HCT116 (cell line): ENCODE results near the gene TRIOBP. TPM values are rescaled to one million over a fixed set of nuclear protein-coding genes. Genes with fewer than 3 reads are reported as not detected.

Experiments
- ATAC-seq: fragments of 200-7000 bp; cut with Tn5 transposase; 2 replicates; pipeline ENCODE4 v1.9.1; 2020; ENCODE audit warnings: mild to moderate bottlenecking, moderate library complexity
- BruUV-seq: library from RNA; stranded (reverse); fragments of 400-500 nt; replicated peaks from 2 replicates; lab custom pipeline; 2021; lab: Mats Ljungman, UMichigan
- CTCF ChIA-PET: fragments of 300-600 bp; sonication (Branson Sonifier 250); formaldehyde crosslinking; loops from one replicate; lab custom pipeline; 2021; ENCODE audit warnings: antibody characterized with exemption; lab: Charles Lee
- POLR2A ChIA-PET: fragments of 300-600, 350-600 bp; sonication (Branson Sonifier 250); formaldehyde crosslinking; loops from one replicate; lab custom pipeline; 2021; ENCODE audit warnings: antibody characterized with exemption; lab: Charles Lee
- RAD21 ChIA-PET, 2 experiments: fragments of 300-600 bp; sonication (Branson Sonifier 250); formaldehyde crosslinking; loops; one replicate each; lab custom pipeline; 2023; ENCODE audit warnings: low total read pairs in 2 of 2; ENCODE audit not compliant: uncharacterized antibody in 2 of 2, unreplicated experiment in 2 of 2, low non-redundant PET in 1 of 2; lab: Charles Lee
- DNase-seq: peaks from one replicate; pipeline ENCODE4 v3.0.0-alpha.2; 2010; ENCODE audit warnings: low read depth, low spot score
- H2AFZ ChIP-seq: fragments of 200-600 bp; shearing (Covaris generic), sonication (generic); 2 replicates; pipeline ENCODE4 v1.6.1; 2017; ENCODE audit warnings: low read depth, mixed run types, mixed read lengths, antibody characterized with exemption, low read length; ENCODE audit not compliant: poor library complexity, severe bottlenecking
- H3K27ac ChIP-seq: 2 replicates; pipeline ENCODE4 v1.5.1; 2012; ENCODE audit warnings: low read depth, low read length
- H3K27me3 ChIP-seq: fragments of 200-600 bp; sonication (generic); 2 replicates; pipeline ENCODE4 v1.6.1; 2016; ENCODE audit warnings: mixed run types, low read length, mixed read lengths; ENCODE audit not compliant: insufficient read depth
- H3K36me3 ChIP-seq, 2 experiments: fragments of 200-500 bp in 1 of 2; fragments of 200-600 bp in 1 of 2; sonication (Bioruptor generic) in 1 of 2; sonication (generic) in 1 of 2; 2 replicates each; pipeline versions ENCODE4 v1.5.1 to v1.6.1; 2014 to 2016; ENCODE audit warnings: low read length in 2 of 2, inconsistent platforms in 1 of 2, mixed read lengths in 1 of 2, mixed run types in 1 of 2; ENCODE audit not compliant: insufficient read depth in 2 of 2, control insufficient read depth in 1 of 2
- H3K4me1 ChIP-seq, 2 experiments: fragments of 200-600 bp in 1 of 2; sonication (generic) in 1 of 2; 2 replicates each; pipeline versions ENCODE4 v1.5.1 to v1.6.1; 2012 to 2017; ENCODE audit warnings: low read length in 2 of 2, inconsistent platforms in 1 of 2, mild to moderate bottlenecking in 1 of 2, mixed read lengths in 1 of 2, mixed run types in 1 of 2, moderate library complexity in 1 of 2; ENCODE audit not compliant: insufficient read depth in 2 of 2, control insufficient read depth in 1 of 2
- H3K4me2 ChIP-seq: fragments of 200-600 bp; sonication (generic); 2 replicates; pipeline ENCODE4 v1.6.1; 2017; ENCODE audit warnings: mixed run types, low read length, mixed read lengths
- H3K4me3 ChIP-seq, 2 experiments: fragments of 200-600 bp in 1 of 2; sonication (generic) in 1 of 2; replicated peaks in 1 of 2; 2 replicates each; pipeline ENCODE4 v1.5.1; 2011 to 2016; ENCODE audit warnings: low read length in 2 of 2, control low read depth in 1 of 2, low read depth in 1 of 2, mild to moderate bottlenecking in 1 of 2, mixed read lengths in 1 of 2, mixed run types in 1 of 2
- H3K79me2 ChIP-seq: fragments of 200-600 bp; sonication (generic); 2 replicates; pipeline ENCODE4 v1.6.1; 2017; ENCODE audit warnings: mild to moderate bottlenecking, mixed run types, low read length, moderate library complexity, mixed read lengths; ENCODE audit not compliant: insufficient read depth
- H3K9ac ChIP-seq: fragments of 200-600 bp; sonication (generic); 2 replicates; pipeline ENCODE4 v1.6.1; 2016; ENCODE audit warnings: low read length, mixed read lengths
- H3K9me2 ChIP-seq: fragments of 200-600 bp; sonication (generic), shearing (Covaris generic); 2 replicates; pipeline ENCODE4 v1.6.1; 2017; ENCODE audit warnings: mixed run types, mild to moderate bottlenecking, moderate library complexity; ENCODE audit not compliant: insufficient read depth
- H3K9me3 ChIP-seq, 2 experiments: fragments of 200-500 bp in 1 of 2; fragments of 200-600 bp in 1 of 2; sonication (Bioruptor generic) in 1 of 2; sonication (generic) in 1 of 2; 2 replicates each; pipeline ENCODE4 v1.6.1; 2014 to 2017; ENCODE audit warnings: low read length in 2 of 2, mixed read lengths in 2 of 2, inconsistent platforms in 1 of 2, low read depth in 1 of 2, mild to moderate bottlenecking in 1 of 2, mixed run types in 1 of 2, moderate library complexity in 1 of 2; ENCODE audit not compliant: control insufficient read depth in 1 of 2, insufficient read depth in 1 of 2
- H4K20me1 ChIP-seq: fragments of 200-600 bp; sonication (generic), shearing (Covaris generic); 2 replicates; pipeline ENCODE4 v1.6.1; 2017; ENCODE audit warnings: mixed run types, mild to moderate bottlenecking, moderate library complexity; ENCODE audit not compliant: insufficient read depth
- ATF3 ChIP-seq: IDR thresholded peaks from 2 replicates; pipeline ENCODE4 v1.6.1; 2012
- CEBPB ChIP-seq: IDR thresholded peaks from 2 replicates; pipeline ENCODE4 v1.6.1; 2012; ENCODE audit warnings: low read depth
- CTCF ChIP-seq, 3 experiments: fragments of 200-600 bp in 1 of 3; sonication (generic) in 1 of 3; IDR thresholded peaks in 2 of 3; conservative IDR thresholded peaks in 1 of 3; 2 replicates each; pipeline ENCODE4 v1.5.1; 2012 to 2017; ENCODE audit warnings: low read depth in 2 of 3, low read length in 2 of 3, antibody characterized with exemption in 1 of 3, borderline replicate concordance in 1 of 3, control low read depth in 1 of 3, mild to moderate bottlenecking in 1 of 3, mixed read lengths in 1 of 3, mixed run types in 1 of 3, moderate library complexity in 1 of 3; ENCODE audit not compliant: insufficient read depth in 1 of 3
- EGR1 ChIP-seq: IDR thresholded peaks from 2 replicates; pipeline ENCODE4 v1.6.1; 2012; ENCODE audit warnings: low read depth
- ELF1 ChIP-seq: IDR thresholded peaks from 2 replicates; pipeline ENCODE4 v1.6.1; 2012; ENCODE audit warnings: low read depth, borderline replicate concordance
- EZH2phosphoT487 ChIP-seq: fragments of 200-600 bp; IDR thresholded peaks from 2 replicates; pipeline ENCODE4 v1.6.1; 2018; ENCODE audit warnings: antibody characterized with exemption, borderline replicate concordance
- FOSL1 ChIP-seq: IDR thresholded peaks from 2 replicates; pipeline ENCODE4 v1.6.1; 2012; ENCODE audit warnings: low read depth
- JUND ChIP-seq: IDR thresholded peaks from 2 replicates; pipeline ENCODE4 v1.6.1; 2012
- POLR2A ChIP-seq: IDR thresholded peaks from 2 replicates; pipeline ENCODE4 v1.7.0; 2011; ENCODE audit warnings: borderline replicate concordance; ENCODE audit not compliant: insufficient read depth, insufficient read length; ENCODE audit errors: extremely low read depth
- POLR2AphosphoS5 ChIP-seq: IDR thresholded peaks from 2 replicates; pipeline ENCODE4 v1.6.1; 2011; ENCODE audit warnings: mild to moderate bottlenecking, low read depth, low read length, moderate library complexity
- RAD21 ChIP-seq: IDR thresholded peaks from 2 replicates; pipeline ENCODE4 v1.6.1; 2012; ENCODE audit warnings: low read depth, mild to moderate bottlenecking
- REST ChIP-seq: IDR thresholded peaks from 2 replicates; pipeline ENCODE4 v1.6.1; 2012; ENCODE audit warnings: low read depth
- SIN3A ChIP-seq: IDR thresholded peaks from 2 replicates; pipeline ENCODE4 v1.6.1; 2012; ENCODE audit warnings: low read depth
- SP1 ChIP-seq: IDR thresholded peaks from 2 replicates; pipeline ENCODE4 v1.6.1; 2012; ENCODE audit warnings: low read depth
- SRF ChIP-seq: IDR thresholded peaks from 2 replicates; pipeline ENCODE4 v1.6.1; 2012; ENCODE audit warnings: low read depth
- TCF7L2 ChIP-seq: IDR thresholded peaks from 2 replicates; pipeline ENCODE4 v1.7.0; 2011; ENCODE audit warnings: borderline replicate concordance, inconsistent platforms; ENCODE audit not compliant: insufficient read depth, insufficient read length; ENCODE audit errors: extremely low read depth
- YY1 ChIP-seq: IDR thresholded peaks from 2 replicates; pipeline ENCODE4 v1.6.1; 2011; ENCODE audit warnings: low read length, low read depth, moderate library complexity, mild to moderate bottlenecking; ENCODE audit not compliant: insufficient replicate concordance; ENCODE audit errors: extremely low read depth
- ZFX ChIP-seq: fragments of 450-650 bp; IDR thresholded peaks from 2 replicates; pipeline ENCODE4 v1.6.1; 2017
- ZNF274 ChIP-seq: fragments of 200-500 bp; sonication (Bioruptor generic); IDR thresholded peaks from 2 replicates; pipeline ENCODE4 v1.6.1; 2014; ENCODE audit warnings: mild to moderate bottlenecking, low read depth, low read length, inconsistent platforms
- intact Hi-C: fragments of 100-400 bp; cut with micrococcal nuclease; formaldehyde crosslinking; loops from 2 replicates; pipeline ENCODE4 v1.10.0; 2022
- total RNA-seq: library from RNA; stranded (reverse); gene quantifications from one replicate; pipeline ENCODE4 v1.2.1, GENCODE V29; 2021; ENCODE audit not compliant: unreplicated experiment

Gene TRIOBP
- total RNA-seq, 1 experiment from 2014 or later, result 244 TPM

GRCh38 chr22:37703906-37704305, 7.1 kb downstream of the TRIOBP start:
- H3K9ac ChIP-seq, result no peak overlapping the region
- intact Hi-C loops, result no loop called here

More at GRCh38 chr22:37703906-37704305, 7.1 kb downstream of the TRIOBP start:
- H3K36me3 ChIP-seq, result no peaks in the 10 kb centered on the region
- no peaks in the 10 kb centered on the region for H3K9me2 ChIP-seq
- H2AFZ ChIP-seq, result no peak overlapping the region
- H3K4me3 ChIP-seq, result no peak overlapping the region
- ChIA-PET POLR2A (no interaction called here), CTCF (no interaction called here), RAD21 (no interaction called here)
- TF ChIP-seq ATF3, result no peak
- TF ChIP-seq ZNF274, result no peak
- no peak for TF ChIP-seq SP1
- TF ChIP-seq CEBPB, result no peak
- TF ChIP-seq FOSL1, result no peak
- no peak for TF ChIP-seq CTCF (IDR thresholded peaks at IDR 0.05 in 2 of 3, conservative IDR thresholded peaks at IDR 0.05 in 1 of 3; ENCODE audit: borderline replicate concordance in 1 of 3, insufficient read depth in 1 of 3, low read depth in 2 of 3, low read length in 2 of 3)
- no peak for TF ChIP-seq SRF
- TF ChIP-seq ELF1, result no peak
- TF ChIP-seq TCF7L2, result no peak
- TF ChIP-seq POLR2AphosphoS5, result no peak
- TF ChIP-seq SIN3A, result no peak
- no peak for TF ChIP-seq RAD21
- no peak for TF ChIP-seq ZFX
- TF ChIP-seq POLR2A, result no peak
- no peak for TF ChIP-seq JUND
- no peak for TF ChIP-seq REST
- no peak for TF ChIP-seq YY1
- TF ChIP-seq EZH2phosphoT487, result no peak
- no peak for TF ChIP-seq EGR1
- no peaks in the 10 kb centered on the region for H3K9me3 ChIP-seq
- no peaks in the 10 kb centered on the region for H3K27me3 ChIP-seq
- ATAC-seq (no peak), DNase-seq (no peak)
- H3K79me2 ChIP-seq, result no peaks in the 10 kb centered on the region
- H3K4me1 ChIP-seq, result no peaks in the 10 kb centered on the region; a peak in 1 of 4 replicates
- H3K27ac ChIP-seq, result no peak overlapping the region
- no peak overlapping the region for H3K4me2 ChIP-seq
- H4K20me1 ChIP-seq, result no peaks in the 10 kb centered on the region
- no TSS peak for BruUV-seq
